GM18511 (cell line): Measurements from ENCODE around the gene GRIA4.

Experiments
- ATAC-seq: cut with Tn5 transposase; IDR thresholded peaks from one replicate; pipeline ENCODE4 v1.9.1; 2021; ENCODE audit warnings: mild to moderate bottlenecking, moderate library complexity; ENCODE audit not compliant: unreplicated experiment

GRIA4 gene

DNA sequence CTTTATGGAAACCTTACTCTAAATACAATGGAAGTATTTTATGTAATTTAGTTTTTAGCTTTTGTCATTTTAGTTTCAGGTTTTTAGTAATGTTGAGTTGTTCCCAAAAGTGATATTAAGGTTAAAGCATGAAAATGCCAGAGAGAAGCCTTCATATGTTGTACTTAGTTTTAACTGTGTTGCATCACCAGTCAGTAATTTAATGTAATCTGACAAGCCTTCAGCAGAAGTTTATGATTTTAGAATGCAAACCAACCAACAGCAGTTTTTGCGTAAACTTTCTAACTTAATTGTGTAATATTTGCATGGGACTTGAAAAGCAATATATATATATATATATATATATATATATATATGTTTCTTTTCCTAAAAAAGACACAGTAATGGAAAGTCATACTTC lies 301.6 kb downstream of the GRIA4 start:
- no peak for ATAC-seq

DNA sequence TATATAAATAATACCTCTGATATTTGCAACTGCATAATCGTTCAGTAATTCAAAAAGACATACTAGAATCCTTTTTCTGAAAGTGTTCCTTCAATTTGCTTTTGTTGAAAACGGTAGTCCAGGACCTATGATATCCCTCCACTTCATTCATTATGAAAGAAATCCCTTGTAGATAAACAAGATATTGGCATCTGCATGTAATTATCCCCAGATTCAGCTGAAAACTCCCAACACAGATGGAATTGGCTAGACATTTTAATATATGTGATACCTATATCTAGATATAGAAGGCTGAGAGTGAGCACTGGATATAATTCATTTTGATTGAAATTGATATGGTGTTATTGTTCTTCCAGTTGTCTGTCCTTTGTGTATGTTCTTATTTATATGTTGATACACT lies 302.8 kb downstream of the GRIA4 start:
- ATAC-seq = no peak

GRCh38 chr11:105915021-105915420 lies 305.1 kb downstream of the GRIA4 start:
- ATAC-seq = no peak

DNA sequence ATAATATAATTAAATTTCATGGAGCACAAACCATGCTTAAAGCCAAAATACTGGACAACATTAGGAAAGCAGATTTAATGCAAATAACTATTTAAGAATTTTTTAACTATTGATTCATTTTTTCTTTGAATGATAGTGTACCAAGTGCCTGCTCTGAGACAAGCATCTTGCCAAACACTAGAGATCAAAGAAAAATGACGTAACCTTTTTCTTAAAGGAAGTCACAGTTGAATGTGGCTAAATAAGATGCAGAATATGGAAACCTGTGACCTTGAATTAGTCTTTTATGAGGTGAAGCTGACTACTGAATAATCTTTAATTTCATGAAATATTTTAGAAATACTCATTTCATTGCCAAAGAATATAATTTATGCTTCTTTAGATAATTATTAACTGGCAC lies 308.2 kb downstream of the GRIA4 start:
- no peak for ATAC-seq

DNA sequence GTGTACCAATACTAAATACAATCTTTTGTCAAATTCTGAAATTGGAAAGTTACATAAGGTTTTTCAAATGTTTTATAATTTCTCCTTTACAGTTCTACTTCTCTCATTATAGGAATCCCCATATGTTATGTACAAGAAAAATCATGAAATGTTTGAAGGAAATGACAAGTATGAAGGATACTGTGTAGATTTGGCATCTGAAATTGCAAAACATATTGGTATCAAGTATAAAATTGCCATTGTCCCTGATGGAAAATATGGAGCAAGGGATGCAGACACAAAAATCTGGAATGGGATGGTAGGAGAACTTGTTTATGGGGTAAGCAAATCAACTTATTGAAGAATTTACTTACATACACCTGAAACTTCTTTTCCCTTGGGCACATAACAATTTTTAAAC lies 308.7 kb downstream of the GRIA4 start:
- no peak for ATAC-seq

DNA sequence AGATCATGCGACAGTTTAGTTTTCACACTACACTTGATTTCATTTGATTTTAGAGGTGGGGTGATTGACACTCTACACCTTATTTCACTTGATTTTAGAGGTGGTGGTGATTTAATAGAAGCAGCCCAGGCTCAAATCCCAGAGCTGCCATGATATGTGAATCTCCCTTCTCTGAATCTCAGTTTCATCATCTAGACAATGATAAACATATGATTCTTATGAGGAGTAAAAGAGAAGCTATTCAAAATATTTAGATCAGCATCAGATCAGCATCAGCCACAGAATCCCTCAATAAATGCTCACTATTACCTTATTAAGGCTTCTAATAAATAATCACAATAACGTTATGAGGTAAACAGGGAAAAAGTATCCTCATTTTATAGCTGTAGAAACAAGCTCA lies 313.4 kb downstream of the GRIA4 start:
- no peak for ATAC-seq

GRCh38 chr11:105923807-105924206 lies 313.9 kb downstream of the GRIA4 start:
- no peak for ATAC-seq

DNA sequence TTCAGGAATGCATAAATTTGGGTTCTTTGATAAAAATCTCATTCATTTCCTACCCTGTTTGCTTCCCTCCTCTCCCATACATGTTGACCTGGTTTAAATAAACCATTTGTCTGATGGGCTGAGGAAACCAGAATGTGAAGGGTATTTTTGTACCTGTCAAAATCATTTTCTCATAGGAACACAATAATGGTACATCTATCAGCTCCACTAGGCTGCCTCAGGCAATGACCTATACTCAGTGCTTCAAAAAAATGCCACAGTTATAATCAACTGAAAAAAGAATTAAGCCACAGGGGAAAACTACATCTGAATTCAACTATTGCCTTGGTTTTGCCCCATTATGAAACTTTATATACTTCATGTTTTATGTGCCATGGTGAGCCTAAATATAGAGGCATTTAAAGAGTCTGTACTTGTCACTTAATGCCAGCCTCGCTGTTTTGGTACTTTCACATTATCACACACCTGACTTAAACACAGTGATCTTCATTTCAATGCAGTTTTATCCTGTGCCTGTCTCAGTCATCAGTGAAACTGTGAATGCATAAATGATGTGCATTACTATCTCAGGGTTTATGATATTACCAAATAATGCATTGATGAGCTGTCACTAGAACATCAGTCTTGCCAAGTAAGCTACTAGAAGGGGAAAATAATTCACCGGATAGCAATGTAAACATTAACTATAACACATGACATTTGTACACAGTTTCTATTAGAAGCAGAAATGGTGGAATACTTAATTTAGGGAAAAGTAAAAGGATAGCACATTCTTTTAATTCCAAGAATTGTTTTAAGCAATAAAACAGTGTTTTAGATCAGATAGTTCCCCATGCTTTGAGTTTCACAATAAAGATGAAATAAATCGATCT lies 319.4 kb downstream of the GRIA4 start:
- no peak for ATAC-seq

- no peak for ATAC-seq
Observed at GRCh38 chr11:105933695-105934094, 323.8 kb downstream of the GRIA4 start.

DNA sequence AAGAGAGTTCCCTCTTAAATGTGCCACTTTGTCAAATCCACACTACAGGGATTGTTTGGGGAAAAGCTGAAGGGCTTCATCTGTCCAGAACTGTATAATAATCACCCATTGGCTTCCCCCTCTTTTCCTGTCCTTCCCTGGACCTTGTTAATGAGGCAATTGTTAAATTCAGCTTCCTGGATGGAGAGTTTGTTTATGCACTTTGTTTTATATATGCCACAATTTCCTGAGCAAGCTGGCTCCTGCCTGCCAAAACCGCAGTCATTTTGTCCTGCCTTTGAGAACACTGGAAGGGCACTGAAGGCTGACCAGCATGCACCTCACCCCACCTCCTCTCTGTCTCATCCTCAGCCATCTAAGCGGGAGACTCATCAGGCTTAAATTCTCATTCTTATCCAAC lies 325.9 kb downstream of the GRIA4 start:
- no peak for ATAC-seq

DNA sequence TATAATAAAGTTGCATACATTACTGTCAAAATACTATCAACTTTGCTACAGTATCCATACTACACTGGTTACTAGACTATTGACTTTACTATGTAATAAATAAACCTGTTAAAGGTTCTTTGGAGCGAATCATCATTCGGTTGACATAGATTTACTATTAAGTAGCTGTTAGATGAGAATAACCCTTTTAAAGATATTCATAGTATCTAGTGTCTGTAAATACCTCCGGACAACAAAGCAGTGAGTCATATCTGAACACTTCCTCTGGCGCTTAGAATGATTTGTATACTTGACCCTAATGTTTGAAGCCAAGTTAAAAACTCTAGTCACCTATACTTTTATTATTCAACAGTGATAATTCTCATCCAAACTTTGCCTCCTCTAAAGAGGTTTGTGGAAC lies 327.5 kb downstream of the GRIA4 start:
- ATAC-seq = peak; percentile 80

DNA sequence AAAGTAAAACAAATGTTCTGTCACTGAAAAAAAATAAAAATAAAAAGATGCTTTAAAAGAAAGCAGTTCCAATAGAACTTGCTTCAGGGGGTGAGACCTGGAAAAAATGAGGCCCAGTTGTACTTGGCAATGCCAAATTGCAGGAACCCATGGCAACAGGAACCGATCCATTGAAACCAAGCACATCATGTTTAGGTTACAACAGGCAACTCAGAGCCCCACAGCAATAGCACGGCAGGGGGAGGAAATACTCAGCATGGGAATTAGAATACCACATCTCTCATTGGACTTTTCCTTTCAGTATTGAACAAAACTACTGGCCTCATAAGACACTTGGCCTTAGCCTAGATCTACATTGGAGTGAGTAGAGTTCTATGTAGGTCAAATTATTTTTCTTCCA lies 327.9 kb downstream of the GRIA4 start:
- ATAC-seq = peak; percentile 33

GRCh38 chr11:105942921-105943320 lies 333.0 kb downstream of the GRIA4 start:
- no peak for ATAC-seq

- no peak for ATAC-seq
Observed at GRCh38 chr11:105948918-105949590, 339.2 kb downstream of the GRIA4 start.

GRCh38 chr11:105953886-105954285 lies 344.0 kb downstream of the GRIA4 start:
- ATAC-seq = no peak

DNA sequence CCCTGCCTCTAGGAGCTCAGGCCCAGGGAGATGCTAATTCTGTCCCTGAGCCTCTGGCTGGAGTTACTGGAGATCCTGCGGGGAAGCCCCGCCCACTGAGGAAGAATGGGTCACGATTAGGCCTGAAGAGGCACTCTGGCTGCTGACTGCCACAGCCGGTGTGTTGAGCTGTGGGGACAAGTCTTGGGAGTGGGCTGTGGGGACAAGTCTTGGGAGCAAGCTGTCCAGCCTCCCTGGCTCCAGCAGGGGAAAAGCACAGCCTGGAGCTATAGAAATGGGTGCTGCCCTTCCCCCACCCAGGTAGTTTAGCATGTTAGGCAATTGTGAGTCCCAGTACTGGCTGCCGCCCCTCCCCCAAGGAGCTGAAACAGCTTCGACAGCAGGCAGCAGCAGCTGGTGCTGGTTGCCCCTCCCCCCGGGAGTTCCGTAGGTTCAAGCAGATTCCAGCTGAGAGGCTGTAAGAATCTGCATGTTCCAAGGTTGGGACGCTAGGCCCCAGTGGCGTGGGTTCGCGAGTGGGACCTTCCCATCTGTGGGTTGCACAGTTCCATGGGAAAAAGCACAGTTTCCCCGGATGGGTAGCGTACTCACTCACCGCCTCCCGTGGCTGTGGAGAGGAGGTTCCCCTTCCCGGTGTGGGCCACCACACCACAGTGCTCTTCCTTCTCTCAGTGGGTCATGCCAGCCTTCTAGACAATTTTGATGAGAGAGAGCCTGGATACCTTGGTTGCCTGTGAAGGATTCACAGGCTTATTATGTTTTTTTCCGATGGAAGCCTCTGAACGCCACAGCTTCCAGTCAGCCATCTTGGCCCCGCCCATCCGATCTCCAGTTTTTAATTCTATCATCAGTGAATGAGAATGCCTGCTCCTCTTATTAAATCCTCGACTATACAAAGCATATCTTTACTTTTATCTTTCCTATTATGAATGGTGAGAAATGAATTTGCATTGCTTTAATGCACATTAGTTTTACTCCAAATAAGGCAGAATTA lies 350.7 kb downstream of the GRIA4 start:
- ATAC-seq = no peak

DNA sequence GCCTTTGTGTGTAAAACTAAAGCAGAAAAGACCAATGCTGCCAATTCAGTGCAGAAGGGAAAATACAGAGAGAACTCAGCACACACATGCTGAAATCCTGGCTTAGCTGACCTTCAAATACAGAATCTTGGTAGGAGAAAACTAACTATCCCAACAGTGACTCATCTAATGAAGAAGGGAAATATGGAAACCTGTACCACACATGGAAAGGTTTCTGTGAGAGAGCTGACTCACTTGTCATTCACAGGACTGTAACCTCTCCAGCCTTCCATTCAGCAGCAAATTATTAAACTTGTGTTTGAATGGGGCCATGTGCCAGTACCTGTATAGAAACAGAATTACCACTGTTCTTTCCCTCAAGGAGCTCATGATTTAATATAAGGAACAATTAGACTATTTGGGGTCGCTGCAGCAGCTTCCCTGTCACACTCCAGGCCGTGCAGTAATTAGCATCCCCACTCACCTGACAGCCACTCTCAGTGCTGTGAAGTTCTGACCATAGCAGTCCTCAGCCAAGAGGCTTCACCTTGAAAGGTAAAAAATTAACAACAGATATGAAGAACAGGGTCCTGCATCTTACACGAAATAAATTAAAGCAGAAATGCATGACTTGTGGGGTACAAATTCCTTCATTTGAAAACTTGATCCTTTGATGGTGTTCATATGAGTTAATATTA lies 358.3 kb downstream of the GRIA4 start:
- no peak for ATAC-seq

DNA sequence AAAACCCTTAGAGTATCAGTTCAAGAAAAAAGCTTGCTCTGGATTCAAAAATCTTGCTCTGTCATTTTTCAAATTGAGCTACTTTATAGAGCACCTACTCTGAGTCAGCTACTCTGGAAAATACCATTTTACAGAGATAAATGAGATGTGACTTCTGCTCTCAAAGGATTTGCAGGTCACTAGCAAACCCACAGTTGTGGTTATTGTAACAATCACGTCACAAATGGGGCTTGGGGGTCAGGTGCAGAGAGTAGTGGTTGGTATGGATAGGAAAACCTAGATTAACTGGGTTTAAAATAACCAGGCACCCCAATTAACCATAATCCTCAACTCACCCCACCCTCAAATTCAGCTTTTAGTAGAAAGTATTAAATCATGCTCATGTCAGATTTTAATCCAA lies 359.9 kb downstream of the GRIA4 start:
- ATAC-seq = no peak

- ATAC-seq = no peak
Observed at GRCh38 chr11:105975128-105975527, 365.3 kb downstream of the GRIA4 start.

- ATAC-seq = no peak
Observed at GRCh38 chr11:105979997-105980703, 370.3 kb downstream of the GRIA4 start.
